ENCODE measurements around the gene PKP3.
"Not testable (repeated sequence)": the region's sequence is repeated elsewhere in the genome, so short reads cannot be mapped to it uniquely, and the experiment has no call there.

The PKP3 gene

DNA sequence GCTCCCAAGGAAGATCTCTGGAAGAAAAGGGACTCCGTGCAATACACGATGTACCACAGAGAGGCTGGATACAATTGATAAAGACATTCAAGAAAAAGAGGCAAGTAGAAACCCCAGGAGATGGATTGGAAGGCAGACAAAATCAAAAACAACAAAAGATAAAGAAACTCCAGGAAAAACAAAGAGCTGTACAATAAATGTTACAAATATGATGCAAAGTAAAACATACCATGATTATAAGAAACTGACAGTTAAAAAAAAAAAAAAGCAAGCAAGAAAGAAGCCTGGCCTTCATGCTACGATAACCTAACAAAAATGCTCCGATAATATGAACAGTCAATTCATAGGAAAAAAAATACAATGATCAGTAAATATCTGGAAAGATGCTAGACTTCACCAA lies 31.3 kb downstream of the PKP3 start:
- no peak for DNase-seq (ENCODE audit: low spot score)

DNA sequence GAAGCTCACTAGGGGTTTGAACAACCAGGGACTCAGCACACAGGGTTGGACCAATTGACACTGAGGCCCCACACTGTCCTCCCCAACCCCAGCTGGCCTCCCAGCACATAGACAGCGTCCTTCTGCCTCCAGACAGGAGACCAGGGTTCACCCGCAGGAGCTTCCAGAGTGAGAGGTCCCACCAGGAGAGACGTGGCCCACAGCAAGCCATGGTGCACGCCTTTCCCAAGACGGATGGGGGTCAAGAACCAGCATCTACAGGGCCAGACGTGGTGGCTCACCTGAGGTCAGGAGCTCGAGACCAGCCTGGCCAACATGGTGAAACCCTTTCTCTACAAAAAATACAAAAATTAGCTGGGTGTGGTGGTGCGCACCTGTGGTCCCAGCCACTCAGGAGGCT lies 32.8 kb downstream of the PKP3 start:
- DNase-seq (ENCODE audit: low spot score) = no peak

DNA sequence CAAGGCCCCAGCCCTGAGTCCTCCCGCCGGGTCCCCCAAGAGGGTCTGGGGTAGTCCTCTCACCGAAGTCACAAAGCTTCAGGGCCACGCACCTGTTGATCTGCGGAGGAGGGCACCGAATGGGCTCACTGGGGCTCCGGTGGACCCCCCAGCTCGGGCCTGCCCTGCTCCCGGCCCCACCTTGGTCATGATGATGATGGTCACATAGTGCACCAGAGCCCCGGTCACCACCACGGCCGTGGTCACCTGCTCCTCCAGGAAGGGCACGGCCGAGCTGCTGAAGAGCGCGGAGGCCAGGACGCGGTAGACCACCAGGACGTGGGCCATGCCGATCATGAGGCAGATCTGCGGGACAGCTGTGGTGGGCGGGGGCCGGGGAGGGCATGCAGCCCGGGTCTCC lies 34.3 kb downstream of the PKP3 start:
- no peak for DNase-seq (ENCODE audit: low spot score)

DNA sequence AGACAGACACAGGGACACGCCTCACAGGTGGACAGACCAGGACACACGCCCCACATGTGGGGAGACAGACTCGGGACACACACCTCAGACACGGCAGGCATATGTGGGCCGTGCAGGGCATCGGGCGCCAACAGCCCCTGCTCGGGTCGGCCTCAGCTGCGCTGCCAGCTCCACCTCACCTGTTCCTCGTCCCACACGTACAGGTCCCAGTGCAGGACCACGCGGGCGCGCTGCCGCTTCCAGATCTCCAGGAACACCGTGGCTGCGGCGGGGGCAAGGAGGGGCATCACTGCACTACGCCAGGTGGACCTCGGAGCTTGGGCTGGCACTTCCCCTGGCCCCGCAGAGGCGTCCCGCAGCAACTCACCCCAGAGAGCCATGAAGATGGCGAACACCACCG lies 35.4 kb downstream of the PKP3 start:
- DNase-seq (ENCODE audit: low spot score) = no peak

DNA sequence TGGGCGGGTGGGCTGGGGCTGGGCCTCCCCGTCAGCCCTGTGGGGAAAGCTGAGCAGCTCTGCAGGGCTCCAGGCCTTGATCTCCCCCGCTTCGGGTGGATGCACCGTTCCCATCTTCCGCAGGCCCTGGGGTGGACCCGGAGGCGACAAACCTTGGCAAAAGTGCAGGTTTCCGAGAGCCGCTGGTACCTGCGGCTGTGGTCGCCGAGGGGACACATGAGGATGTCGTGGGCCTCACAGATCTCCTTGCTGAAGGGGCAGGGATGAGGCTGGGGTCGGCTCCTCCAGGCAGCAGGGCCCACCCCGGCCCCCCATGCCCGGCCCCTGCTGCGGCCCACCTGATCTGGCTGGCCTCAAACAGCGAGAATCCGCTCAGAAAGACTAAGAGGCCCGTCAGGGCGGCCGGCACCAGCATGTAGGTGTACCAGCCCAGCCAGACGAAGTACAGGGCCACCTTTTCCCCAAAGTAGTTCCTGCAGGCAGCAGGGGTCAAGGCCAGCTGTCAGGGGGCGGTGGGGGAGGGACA lies 36.0 kb downstream of the PKP3 start:
- no peak for DNase-seq (ENCODE audit: low spot score)

DNA sequence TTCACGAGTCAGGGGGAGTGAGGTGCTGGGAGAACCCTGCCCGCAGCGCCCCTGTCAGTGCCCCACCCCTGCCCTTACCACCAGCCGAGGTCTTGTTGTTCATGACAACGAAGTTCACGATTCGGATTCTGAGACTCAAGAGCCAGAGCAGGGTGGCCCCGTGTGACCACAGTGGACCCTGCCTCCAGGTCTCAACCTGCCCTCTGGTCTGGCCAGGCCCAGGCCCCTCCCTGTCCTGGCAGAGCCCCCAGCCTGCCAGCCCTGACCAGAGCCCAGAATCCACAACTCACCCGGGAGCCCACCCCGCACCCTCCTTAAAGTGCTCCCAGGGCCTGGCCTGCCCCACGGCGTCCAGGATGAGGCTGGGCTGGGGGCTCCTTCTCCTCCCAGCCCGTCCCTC lies 37.9 kb downstream of the PKP3 start:
- no peak for DNase-seq (ENCODE audit: low spot score)

DNA sequence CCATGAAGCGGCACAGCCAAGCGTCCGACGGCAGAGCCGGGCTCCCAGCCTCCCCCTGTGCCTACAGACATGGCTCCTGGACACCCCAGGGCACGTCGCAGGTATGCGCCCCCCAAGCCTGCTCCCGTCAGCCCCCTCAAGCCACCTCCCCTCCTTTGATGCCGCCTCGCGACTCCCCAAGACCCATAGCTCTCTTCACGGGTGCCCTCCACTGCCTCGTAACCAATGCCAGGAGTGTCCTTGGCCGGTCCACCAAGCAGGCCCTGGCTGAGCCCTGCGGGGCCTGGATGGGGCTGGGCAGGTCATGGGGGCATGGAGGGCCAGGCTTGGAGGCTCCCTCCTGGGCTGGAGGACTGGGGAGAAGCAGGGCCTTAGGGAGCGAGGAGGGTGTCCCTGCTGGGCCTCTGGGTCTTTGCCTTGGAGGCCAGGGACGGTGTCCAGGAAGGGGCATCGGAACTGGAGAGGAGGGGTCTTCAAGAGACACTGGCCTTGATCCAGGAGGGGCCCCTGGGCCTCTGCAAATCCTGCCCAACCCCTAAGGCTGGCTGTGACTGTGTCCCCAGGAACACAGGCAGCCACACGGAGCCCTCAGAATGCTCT lies 38.6 kb downstream of the PKP3 start:
- no peak for DNase-seq (ENCODE audit: low spot score)

DNA sequence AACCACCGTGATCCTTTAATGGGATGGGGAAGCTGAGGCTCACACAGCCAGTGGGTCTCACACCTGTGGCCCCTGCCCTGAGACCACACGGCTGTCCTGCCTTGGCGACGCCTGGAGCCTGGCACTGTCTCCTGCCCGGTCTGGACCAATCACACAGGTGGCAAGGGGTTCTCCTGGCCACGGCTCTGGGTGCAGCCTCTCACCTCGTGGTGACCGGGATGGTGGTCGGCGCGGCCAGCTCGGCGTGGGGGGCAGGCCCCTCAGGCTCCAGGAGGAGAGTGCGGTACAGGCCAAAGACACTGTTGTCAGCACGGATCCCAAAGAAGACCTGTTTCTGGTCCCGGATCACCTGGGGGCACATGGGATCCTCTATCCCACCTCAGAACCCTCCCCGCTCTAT lies 39.1 kb downstream of the PKP3 start:
- no peak for DNase-seq (ENCODE audit: low spot score)

DNA sequence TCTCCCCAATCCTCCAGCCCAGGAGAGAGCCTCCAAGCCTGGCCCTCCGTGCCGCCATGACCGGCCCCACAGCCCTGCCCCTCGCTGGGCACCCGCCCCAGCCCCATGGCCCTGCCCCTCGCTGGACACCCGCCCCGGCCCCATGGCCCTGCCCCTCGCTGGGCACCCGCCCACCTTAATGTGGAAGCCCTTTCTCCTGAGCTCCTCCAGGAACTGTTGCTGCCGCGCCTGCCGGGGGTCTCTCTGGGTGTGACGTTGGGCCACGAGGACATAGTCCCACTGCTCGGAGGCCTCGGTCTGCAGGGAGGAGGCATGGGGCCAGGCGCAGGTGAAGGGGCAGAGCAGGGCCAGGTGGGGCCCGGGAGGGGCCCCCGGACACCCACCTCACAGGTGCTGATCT lies 39.6 kb downstream of the PKP3 start:
- no peak for DNase-seq (ENCODE audit: low spot score)

DNA sequence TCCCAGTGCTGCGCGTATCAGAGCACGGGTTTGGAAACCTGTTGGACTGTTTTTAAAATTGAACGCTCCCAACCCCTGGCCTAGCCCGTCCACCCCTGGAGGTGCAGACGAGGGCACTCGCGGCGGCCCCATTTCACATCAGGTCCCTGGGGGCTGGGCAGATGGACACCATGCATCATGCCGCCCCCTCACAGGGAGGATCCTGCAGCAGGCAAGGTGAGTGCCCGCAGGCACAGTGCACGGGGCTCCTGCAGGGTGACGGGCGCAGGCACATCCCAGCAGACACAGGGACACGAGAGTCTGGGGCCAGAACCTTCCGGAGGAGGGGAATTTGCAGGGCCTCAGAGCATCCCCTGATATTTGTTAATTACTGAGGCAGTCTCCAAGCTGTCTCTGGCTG lies 40.5 kb downstream of the PKP3 start:
- no peak for DNase-seq (ENCODE audit: low spot score)

DNA sequence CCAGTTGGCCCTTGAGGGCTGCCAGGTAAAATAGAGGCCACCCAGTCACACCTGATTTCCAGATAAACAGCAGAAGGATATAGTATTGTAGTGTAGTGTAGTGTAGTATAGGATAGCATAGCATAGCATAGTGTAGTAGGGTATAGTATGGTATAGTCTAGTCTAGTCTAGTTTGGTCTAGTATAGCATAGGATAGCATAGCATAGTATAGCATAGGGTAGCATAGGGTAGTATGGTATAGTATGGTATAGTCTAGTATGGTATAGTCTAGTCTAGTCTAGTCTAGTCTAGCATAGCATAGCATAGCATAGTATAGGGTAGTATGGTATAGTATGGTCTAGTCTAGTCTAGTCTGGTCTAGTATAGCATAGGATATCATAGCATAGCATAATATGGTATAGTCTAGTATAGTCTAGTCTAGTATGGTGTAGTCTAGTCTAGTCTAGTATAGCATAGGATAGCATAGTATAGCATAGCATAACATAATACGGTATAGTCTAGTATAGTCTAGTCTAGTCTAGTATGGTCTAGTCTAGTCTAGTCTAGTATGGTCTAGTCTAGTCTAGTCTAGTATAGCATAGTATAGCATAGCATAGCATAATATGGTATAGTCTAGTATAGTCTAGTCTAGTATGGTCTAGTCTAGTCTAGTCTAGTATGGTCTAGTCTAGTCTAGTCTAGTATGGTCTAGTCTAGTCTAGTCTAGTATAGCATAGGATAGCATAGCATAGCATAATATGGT lies 41.2 kb downstream of the PKP3 start:
- not testable (repeated sequence) for DNase-seq (ENCODE audit: low spot score)

DNA sequence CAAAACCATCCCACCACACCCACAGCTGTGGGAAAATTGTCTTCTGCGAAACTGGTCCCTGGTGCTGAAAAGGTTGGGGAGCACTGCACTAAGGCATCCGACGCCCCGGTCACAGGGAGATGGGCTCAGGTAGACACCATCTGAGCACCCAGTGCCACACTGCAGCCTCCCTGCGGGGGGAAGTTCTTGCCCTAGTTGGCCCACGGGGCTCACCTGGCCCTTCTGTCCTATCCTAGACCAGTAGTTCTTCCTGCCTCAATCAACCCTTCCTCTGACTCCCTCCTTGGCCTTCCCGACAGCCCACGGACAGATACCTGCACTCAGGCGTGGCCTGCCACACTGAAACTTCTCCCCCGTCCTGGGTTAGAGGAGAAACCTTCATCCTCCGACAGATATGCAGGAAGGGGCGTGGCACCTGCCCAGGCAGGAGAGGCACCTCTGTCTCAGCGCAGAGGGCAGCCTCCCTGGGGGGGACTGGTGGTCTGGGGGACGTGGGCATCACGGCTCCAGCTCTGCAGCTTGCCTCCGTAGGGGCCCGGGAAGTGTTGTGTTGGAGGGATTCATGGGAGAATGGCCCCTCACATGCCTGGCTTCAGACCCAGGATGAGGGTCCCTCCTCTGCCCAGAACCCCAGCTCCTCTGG lies 43.3 kb downstream of the PKP3 start:
- DNase-seq (ENCODE audit: low spot score) = no peak

DNA sequence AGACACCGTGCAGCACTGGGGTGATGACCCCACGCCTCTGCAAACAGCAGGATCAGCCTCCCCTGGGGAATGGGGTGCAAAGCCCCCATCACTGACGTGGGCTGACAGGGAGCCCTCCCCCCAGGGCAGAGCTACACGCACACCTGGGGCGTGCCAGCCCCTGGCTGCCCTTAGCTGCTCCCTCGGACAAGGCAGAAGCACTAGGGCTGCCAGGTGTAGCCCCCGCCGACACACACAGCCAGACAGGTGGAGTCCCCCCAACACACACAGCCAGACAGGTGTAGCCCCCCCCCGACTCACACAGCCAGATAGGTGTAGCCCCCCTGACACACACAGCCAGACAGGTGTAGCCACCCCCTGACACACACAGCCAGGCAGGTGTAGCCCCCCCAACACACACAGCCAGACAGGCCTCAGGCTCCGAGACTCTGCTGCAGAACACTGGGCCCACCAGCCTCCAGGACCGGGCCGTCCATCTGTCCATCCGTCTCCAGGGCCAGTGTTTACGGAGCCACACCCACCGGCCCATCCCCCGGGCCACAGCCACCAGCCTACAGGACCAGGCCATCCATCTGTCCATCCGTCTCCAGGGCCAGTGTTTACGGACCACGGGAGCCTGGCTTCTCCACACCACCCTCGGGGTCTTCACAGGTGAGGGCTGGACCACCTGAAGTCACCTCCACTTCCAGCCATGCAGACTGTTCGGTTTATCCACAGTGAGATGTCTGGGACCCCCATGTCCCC lies 44.3 kb downstream of the PKP3 start:
- DNase-seq (ENCODE audit: low spot score) = no peak

DNA sequence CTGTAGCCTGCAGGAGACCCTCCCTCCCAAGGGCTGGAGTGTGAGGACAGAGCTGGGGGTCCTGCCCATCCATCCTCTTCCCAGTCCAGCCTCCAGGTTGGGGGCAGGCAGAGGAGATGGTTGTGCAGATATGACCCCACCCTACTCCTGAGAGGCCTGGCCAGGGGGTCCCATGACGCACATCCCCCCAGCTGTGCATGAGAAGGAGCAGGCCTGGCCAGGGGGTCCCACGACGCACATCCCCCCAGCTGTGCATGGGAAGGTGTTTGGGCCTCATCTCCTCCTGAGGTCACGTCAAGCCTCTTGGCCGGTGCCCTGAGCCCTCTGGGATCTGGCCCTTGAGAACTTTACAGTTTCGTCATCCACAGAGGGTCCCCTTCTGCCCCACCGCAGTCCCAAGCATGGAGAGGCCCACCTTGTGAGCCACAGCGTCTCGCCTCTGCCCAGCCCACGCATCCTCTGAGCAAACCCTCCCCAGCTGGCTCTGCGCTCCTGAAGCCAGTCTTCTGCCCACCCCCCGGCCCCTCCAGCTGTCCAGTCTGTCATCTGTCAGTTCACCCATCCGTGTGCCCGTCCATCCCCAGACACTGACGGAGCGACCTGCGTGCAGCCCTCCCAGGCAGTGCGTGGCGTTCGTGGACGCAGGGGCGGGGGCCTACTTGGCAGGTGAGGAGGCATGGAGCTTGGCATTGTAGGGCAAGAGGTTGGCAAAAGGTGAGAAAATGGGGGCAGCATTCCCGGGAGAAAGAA lies 45.5 kb downstream of the PKP3 start:
- no peak for DNase-seq (ENCODE audit: low spot score)

DNA sequence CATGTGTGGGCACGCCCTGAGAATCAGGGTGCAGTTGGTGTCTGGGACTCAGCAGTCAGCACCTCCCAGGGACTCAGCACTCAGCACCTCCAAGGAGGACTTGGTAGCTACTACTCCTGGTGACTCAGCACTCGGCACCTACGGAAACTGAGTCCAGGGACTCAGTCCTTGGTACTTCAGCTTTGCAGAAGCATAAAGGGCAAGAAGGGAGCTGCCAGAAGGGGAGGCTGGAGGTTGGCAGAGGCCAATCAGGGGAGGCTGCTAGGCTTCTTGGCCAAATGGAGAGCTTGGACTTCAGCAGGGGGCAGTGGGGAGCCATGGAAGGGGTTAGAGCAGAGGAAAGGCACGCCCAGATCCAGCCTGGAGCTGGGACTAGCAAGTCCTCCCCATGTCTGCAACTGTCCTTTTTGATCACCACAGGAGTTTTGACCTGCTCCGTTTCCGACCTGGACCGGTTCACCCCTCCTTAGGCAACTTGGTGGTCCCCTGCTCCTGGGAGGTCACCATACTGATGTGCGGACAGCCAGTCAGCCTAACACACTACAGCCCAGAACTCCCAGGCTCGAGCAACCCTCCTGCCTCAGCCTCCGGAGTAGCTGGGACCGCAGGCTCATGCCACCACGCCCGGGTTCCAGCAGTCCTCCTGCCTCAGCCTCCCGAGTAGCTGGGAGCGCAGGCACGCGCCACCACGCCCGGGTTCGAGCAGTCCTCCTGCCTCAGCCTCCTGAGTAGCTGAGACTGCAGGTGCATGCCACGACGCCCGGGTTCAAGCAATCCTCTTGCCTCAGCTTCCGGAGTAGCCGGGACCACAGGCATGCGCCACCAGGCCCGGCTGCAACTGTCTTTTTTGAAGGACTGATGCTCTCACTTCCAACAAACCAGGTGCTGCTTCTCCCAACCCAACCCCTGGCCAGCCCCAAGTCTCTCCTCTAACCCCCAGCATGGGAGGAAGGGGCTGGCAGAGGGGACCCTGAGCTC lies 46.3 kb downstream of the PKP3 start:
- no peak for DNase-seq (ENCODE audit: low spot score)

DNA sequence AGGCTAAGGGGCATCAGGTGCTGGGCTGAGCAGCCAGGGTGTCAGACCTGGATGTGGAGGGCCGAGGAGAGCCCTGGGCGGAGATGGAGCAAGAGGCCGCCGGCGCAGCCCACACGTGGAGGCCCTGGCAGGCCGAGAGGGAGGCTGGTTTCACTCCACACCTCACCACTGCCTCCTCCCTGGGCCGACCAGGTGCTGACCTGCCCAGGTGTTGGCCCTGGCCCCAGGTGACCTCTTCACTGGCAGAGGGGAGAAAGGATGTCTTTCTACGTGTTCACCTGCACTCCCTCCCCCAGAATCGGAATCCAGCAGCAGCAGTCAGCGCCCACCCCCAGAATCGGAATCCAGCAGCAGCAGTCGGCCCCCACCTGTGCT lies 47.0 kb downstream of the PKP3 start:
- no peak for DNase-seq (ENCODE audit: low spot score)

DNA sequence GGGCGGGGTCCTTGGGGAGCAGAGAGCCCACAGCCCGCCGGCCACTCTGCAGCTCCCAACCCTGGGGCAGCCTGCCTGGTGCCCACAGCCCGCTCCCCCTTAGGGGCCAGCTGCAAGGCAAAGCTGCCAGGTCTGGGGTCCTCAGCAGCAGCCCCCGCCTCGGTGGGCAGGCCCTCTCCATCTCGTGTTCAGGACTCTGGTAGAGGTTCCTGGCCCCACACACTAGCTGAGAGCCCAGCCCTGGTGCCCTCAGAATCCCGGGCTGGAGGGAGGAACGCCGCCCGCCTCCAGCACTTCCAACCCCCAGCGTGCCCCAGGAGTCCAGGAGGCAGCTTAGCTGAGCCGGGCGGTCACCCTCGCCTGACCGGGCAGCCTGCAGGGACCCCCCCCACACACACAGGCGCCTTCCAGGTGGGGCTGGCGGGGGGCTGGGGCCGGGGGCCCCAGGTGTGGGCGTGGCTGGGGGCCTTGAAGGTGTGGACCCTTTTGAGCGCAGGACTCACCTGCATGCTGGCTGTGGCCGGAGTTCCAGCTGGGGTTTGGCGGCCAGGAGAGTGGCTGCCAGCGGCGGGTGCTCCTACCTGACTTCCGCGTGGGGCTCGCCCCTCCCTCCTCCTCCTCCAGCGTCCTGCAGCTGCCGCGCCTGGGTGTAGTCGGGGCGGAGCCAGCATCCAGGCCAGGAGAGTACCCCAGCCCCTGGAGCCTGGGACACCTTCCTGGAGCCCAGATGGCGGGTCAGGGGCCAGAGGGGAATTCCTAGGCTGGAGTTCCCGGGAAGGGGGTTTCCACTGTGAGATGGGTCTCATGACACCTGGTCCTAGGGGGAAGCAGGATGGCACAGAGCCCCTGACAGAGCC lies 47.6 kb downstream of the PKP3 start, which contains the start of gene ANO9:
Gene ANO9, minus strand, starts transcription at position 594 of the 857 bp plus-strand sequence. Its CDS starts 85 bp downstream, at position 509.
- no peak for DNase-seq (ENCODE audit: low spot score)

DNA sequence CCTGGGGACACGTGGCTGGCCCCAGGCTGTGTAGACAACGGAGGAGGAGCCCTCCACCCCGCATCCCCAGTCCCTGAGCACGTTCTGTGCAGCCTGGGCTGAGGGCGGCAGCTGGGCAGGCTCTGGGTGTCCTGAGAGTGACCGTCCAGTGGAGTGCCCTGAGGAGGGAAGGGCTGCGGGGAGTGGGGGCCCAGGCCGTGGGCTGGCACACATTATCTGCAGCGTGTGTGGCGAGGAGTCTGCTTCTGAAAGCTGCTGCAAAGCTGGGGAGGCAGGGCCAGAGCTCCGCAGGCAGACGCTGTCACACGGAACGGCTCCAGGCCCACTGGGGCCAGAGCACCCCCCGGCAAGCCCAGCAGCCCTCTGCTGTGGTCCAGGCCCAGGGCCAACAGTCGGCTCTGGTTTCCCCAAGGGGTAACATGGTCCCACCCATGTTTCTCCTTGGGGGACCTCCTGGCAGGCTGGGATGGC lies 48.6 kb downstream of the PKP3 start:
- DNase-seq (ENCODE audit: low spot score) = no peak

DNA sequence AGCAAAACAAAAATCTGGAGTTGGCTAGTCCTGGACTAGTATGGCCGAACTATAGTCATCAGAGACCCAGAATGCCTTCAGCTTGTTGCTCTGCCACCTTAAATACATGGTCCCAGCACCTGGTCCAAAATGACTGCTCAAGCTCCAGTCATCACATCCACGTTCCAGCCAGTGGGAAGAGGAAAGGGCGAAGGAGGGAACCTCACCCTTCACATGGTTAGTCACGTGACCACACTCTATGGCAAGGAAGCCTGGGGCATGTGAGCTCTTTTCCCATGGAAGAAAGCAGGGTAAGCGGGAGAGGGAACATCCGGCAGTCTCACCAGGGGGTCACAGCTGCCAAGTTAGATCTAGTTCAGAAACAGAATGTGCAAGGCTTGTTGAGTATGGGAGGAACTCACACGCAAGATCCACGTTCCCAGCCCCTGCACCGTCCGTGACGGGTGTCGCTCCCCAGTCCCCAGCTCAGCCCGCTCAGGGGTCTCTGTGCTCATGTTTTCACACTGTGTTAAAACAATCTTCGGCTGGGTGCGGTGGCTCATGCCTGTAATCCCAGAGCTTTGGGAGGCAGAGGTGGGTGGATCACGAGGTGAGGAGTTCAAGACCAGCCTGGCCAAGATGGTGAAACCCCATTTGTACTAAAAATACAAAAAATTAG lies 49.7 kb downstream of the PKP3 start:
- no peak for DNase-seq (ENCODE audit: low spot score)

Measured in kidney capillary endothelial cell (primary cell).